ENCODE data around the gene RPL37A. TPM values are rescaled to one million over a fixed set of nuclear protein-coding genes. Genes with fewer than 3 reads are reported as not detected.

Gene RPL37A
- total and polyA plus RNA-seq, 12 donors: 673 to 4,521 (median 2,299) TPM

DNA sequence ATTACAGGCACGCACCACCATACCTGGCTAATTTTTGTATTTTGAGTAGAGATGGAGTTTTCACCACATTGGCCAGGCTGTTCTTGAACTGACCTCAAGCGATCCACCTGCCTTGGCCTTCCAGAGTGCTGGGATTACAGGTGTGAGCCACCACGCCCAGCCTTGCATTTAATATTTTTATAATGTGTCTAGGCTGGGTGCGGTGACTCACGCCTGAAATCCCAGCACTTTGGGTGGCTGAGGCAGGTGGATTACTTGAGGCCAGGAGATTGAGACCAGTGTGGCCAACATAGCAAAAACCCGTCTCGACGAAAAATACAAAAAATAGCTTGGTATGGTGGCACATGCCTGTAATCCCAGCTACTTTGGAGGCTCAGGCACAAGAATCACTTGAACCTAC lies 3.2 kb downstream of the RPL37A start:
- Histone ChIP-seq H3K27ac (no peak overlapping the region), H3K4me1 (replicated peaks in 1 of 2) (peaks cover 19 to 40% of the 10 kb centered on the region in 2 donors), H3K9me3 (replicated peaks in 1 of 3) (no peaks in the 10 kb centered on the region), H3K27me3 (no peaks in the 10 kb centered on the region), H3K4me3 (no peak overlapping the region), H3K36me3 (replicated peaks in 1 of 2) (peaks cover 0 to 56% of the 10 kb centered on the region in 2 donors)
- WGBS, 4 donors: 88 to 91% (median 90%) methylated on average over 8 of the region's 8 CpGs
- no peak for DNase-seq
- intact Hi-C loops (cut with DNase I): no loop called here
- TF ChIP-seq POLR2A (IDR thresholded peaks at IDR 0.05): no peak
- TF ChIP-seq, protein P1, sequence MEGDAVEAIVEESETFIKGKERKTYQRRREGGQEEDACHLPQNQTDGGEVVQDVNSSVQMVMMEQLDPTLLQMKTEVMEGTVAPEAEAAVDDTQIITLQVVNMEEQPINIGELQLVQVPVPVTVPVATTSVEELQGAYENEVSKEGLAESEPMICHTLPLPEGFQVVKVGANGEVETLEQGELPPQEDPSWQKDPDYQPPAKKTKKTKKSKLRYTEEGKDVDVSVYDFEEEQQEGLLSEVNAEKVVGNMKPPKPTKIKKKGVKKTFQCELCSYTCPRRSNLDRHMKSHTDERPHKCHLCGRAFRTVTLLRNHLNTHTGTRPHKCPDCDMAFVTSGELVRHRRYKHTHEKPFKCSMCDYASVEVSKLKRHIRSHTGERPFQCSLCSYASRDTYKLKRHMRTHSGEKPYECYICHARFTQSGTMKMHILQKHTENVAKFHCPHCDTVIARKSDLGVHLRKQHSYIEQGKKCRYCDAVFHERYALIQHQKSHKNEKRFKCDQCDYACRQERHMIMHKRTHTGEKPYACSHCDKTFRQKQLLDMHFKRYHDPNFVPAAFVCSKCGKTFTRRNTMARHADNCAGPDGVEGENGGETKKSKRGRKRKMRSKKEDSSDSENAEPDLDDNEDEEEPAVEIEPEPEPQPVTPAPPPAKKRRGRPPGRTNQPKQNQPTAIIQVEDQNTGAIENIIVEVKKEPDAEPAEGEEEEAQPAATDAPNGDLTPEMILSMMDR (IDR thresholded peaks at IDR 0.05): no peak

DNA sequence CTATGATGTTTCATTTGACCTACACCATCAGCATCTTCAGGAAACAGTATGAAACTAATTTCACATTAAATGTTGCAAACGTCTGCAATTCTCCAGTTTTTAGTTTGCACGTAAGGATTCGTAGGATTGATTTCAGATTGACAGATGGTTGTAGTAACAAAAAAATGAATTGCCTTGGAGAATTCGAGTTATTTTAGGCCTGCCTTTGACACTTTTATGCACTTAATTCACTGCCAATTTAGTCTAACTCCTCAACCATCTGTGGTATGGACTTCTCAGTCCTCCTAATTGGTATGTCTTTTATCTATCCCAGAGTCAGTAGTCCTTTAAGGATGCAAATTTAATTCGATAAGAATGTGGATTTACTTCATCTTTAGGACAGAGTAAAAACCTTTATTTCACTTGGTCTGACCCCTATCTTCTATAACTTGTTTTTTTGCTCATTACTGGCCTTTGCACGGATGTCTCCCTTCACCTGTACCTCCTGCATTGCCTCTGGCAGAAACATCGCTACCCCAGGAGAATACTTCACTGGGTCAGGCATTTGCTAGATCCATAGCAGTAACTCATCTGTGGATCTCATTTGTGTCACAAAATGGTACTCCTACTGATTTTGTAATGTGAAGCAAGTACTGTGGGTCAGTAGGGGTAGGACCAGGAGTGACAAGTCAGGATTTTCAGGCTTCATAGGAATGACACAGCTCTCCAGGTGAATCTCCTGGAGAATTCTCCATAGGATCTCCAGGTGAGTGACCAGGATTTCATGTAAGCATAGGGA lies 3.9 kb downstream of the RPL37A start:
- Histone ChIP-seq H3K27ac (no peak overlapping the region), H3K27me3 (no peaks in the 10 kb centered on the region), H3K4me3 (no peak overlapping the region), H3K9me3 (replicated peaks in 1 of 3) (no peaks in the 10 kb centered on the region), H3K4me1 (replicated peaks in 1 of 2) (peaks cover 18 to 40% of the 10 kb centered on the region in 2 donors), H3K36me3 (replicated peaks in 1 of 2) (peaks cover 0 to 56% of the 10 kb centered on the region in 2 donors)
- 79 to 80% (median 80%) methylated on average over 7 of the region's 7 CpGs for WGBS, 4 donors
- intact Hi-C loops (cut with DNase I): no loop called here
- no peak for DNase-seq
- no peak for TF ChIP-seq POLR2A (IDR thresholded peaks at IDR 0.05)
- TF ChIP-seq, protein P1 (IDR thresholded peaks at IDR 0.05): no peak

GRCh38 chr2:216503159-216503629 lies 4.5 kb downstream of the RPL37A start:
- intact Hi-C loops (cut with DNase I): no loop called here
- Histone ChIP-seq H3K36me3 (replicated peaks in 1 of 2) (peaks cover 0 to 56% of the 10 kb centered on the region in 2 donors), H3K4me3 (no peak overlapping the region), H3K27me3 (no peaks in the 10 kb centered on the region), H3K27ac (no peak overlapping the region), H3K4me1 (replicated peaks in 1 of 2) (peaks cover 12 to 38% of the 10 kb centered on the region in 2 donors), H3K9me3 (replicated peaks in 1 of 3) (no peaks in the 10 kb centered on the region)
- no peak for DNase-seq
- WGBS, 4 donors: 90 to 94% (median 92%) methylated on average over 6 of the region's 6 CpGs
- TF ChIP-seq, protein P1 (IDR thresholded peaks at IDR 0.05): no peak

DNA sequence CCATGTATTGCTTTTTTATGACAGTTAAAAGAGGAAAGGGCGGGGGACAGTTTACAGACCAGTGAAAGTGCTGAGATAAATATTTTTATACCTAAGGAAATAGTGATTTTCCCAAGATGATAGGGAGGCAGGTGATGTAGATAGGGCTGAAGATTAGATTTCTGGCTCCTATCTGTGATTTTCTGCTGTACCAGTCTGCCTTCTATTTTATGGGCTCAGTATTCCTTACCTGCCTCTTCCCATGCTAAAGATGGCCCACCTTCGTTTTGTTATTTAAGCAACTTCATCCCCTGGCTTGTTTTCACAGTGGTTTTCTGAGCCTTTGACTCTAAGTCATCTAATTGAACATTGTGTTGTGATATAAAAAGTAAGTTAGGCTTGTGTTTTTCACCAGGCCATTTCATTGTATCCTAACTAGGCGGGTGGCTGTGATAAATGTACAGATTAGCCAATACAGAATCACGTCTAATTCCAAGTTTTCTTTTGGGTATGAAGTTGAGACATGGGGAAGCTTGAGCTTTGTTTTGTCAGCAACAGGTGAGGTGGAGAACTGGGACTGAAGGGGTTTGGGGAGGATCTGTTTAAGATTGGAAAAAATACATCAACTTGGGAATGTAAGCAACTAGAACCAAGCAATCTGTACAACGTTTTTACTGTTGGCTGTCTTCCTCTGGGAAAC lies 5.2 kb downstream of the RPL37A start:
- H3K27ac ChIP-seq: no peak overlapping the region
- WGBS, 4 donors: 65 to 73% (median 69%) methylated on average over 5 of the region's 5 CpGs
- intact Hi-C loops (cut with DNase I): no loop called here

More for the DNA sequence above, 5.2 kb downstream of the RPL37A start:
- TF ChIP-seq, protein P1 (IDR thresholded peaks at IDR 0.05): no peak
- no peak for TF ChIP-seq POLR2A (IDR thresholded peaks at IDR 0.05)
- H3K36me3 ChIP-seq (replicated peaks in 1 of 2): peaks cover 0 to 56% of the 10 kb centered on the region in 2 donors
- no peaks in the 10 kb centered on the region for H3K27me3 ChIP-seq
- no peak overlapping the region for H3K4me3 ChIP-seq
- peaks cover 12 to 37% of the 10 kb centered on the region in 2 donors for H3K4me1 ChIP-seq (replicated peaks in 1 of 2)
- H3K9me3 ChIP-seq (replicated peaks in 1 of 3): no peaks in the 10 kb centered on the region
- DNase-seq: no peak

All from adrenal gland (tissue), 12 donors.